ENCODE results near the gene NUP188. TPM values are rescaled to one million over a fixed set of nuclear protein-coding genes. Genes with fewer than 3 reads are reported as not detected.

NUP188 gene
- total RNA-seq, 1 donor = 30.0 TPM

DNA sequence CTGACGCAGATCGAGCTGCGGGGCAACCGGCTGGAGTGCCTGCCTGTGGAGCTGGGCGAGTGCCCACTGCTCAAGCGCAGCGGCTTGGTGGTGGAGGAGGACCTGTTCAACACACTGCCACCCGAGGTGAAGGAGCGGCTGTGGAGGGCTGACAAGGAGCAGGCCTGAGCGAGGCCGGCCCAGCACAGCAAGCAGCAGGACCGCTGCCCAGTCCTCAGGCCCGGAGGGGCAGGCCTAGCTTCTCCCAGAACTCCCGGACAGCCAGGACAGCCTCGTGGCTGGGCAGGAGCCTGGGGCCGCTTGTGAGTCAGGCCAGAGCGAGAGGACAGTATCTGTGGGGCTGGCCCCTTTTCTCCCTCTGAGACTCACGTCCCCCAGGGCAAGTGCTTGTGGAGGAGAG, 31.3 kb upstream of the NUP188 start:
- Histone ChIP-seq H3K4me3 (ENCODE audit: insufficient read depth, low read length) (no peak overlapping the region), H3K27me3 (ENCODE audit: insufficient read depth, low read length) (no peaks in the 10 kb centered on the region), H3K4me2 (ENCODE audit: insufficient read depth, low read length) (no peak overlapping the region), H3K4me1 (ENCODE audit: insufficient read depth, low read length) (peaks cover 43% of the 10 kb centered on the region), H4K20me1 (ENCODE audit: insufficient read depth, low read length) (no peaks in the 10 kb centered on the region), H3K27ac (ENCODE audit: low read depth, low read length) (peak overlapping the region; percentile 37), H2AFZ (ENCODE audit: low read length) (no peak overlapping the region), H3K36me3 (ENCODE audit: insufficient read depth, low read length) (peaks cover 32% of the 10 kb centered on the region), H3K79me2 (ENCODE audit: insufficient read depth, low read length) (peaks cover 47% of the 10 kb centered on the region), H3K9me3 (ENCODE audit: low read depth, low read length) (no peaks in the 10 kb centered on the region)
- DNase-seq (ENCODE audit: insufficient read length, low spot score, missing footprints) = peak; percentile 87
- TF ChIP-seq, protein P1, sequence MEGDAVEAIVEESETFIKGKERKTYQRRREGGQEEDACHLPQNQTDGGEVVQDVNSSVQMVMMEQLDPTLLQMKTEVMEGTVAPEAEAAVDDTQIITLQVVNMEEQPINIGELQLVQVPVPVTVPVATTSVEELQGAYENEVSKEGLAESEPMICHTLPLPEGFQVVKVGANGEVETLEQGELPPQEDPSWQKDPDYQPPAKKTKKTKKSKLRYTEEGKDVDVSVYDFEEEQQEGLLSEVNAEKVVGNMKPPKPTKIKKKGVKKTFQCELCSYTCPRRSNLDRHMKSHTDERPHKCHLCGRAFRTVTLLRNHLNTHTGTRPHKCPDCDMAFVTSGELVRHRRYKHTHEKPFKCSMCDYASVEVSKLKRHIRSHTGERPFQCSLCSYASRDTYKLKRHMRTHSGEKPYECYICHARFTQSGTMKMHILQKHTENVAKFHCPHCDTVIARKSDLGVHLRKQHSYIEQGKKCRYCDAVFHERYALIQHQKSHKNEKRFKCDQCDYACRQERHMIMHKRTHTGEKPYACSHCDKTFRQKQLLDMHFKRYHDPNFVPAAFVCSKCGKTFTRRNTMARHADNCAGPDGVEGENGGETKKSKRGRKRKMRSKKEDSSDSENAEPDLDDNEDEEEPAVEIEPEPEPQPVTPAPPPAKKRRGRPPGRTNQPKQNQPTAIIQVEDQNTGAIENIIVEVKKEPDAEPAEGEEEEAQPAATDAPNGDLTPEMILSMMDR (IDR thresholded peaks at IDR 0.05; ENCODE audit: extremely low read depth, low read depth, low read length) = no peak

DNA sequence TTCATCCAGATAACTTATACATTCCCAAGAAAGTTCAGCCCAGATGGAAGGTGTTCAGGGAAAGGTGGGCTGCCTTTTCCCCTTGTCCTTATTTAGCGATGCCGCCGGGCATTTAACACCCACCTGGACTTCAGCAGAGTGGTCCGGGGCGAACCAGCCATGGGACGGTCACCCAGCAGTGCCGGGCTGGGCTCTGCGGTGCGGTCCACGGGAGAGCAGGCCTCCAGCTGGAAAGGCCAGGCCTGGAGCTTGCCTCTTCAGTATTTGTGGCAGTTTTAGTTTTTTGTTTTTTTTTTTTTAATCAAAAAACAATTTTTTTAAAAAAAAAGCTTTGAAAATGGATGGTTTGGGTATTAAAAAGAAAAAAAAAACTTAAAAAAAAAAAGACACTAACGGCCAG, 30.8 kb upstream of the NUP188 start:
- TF ChIP-seq, protein P1 (IDR thresholded peaks at IDR 0.05; ENCODE audit: extremely low read depth, low read depth, low read length) = no peak
- H3K4me3 ChIP-seq (ENCODE audit: insufficient read depth, low read length) = no peak overlapping the region
- H2AFZ ChIP-seq (ENCODE audit: low read length) = no peak overlapping the region
- peaks cover 40% of the 10 kb centered on the region for H3K4me1 ChIP-seq (ENCODE audit: insufficient read depth, low read length)
- peaks cover 32% of the 10 kb centered on the region for H3K36me3 ChIP-seq (ENCODE audit: insufficient read depth, low read length)
- peaks cover 42% of the 10 kb centered on the region for H3K79me2 ChIP-seq (ENCODE audit: insufficient read depth, low read length)
- no peak overlapping the region for H3K4me2 ChIP-seq (ENCODE audit: insufficient read depth, low read length)
- H4K20me1 ChIP-seq (ENCODE audit: insufficient read depth, low read length) = no peaks in the 10 kb centered on the region
- H3K9me3 ChIP-seq (ENCODE audit: low read depth, low read length) = no peaks in the 10 kb centered on the region
- DNase-seq (ENCODE audit: insufficient read length, low spot score, missing footprints) = peak; percentile 72
- no peaks in the 10 kb centered on the region for H3K27me3 ChIP-seq (ENCODE audit: insufficient read depth, low read length)
- peak overlapping the region; percentile 63 for H3K27ac ChIP-seq (ENCODE audit: low read depth, low read length)

DNA sequence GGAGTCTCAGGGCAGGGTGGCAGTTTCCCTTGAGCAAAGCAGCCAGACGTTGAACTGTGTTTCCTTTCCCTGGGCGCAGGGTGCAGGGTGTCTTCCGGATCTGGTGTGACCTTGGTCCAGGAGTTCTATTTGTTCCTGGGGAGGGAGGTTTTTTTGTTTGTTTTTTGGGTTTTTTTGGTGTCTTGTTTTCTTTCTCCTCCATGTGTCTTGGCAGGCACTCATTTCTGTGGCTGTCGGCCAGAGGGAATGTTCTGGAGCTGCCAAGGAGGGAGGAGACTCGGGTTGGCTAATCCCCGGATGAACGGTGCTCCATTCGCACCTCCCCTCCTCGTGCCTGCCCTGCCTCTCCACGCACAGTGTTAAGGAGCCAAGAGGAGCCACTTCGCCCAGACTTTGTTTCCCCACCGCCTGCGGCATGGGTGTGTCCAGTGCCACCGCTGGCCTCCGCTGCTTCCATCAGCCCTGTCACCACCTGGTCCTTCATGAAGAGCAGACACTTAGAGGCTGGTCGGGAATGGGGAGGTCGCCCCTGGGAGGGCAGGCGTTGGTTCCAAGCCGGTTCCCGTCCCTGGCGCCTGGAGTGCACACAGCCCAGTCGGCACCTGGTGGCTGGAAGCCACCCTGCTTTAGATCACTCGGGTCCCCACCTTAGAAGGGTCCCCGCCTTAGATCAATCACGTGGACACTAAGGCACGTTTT, 30.2 kb upstream of the NUP188 start:
- no peak overlapping the region for H3K4me3 ChIP-seq (ENCODE audit: insufficient read depth, low read length)
- no peaks in the 10 kb centered on the region for H4K20me1 ChIP-seq (ENCODE audit: insufficient read depth, low read length)
- peak overlapping the region; percentile 63 for H3K27ac ChIP-seq (ENCODE audit: low read depth, low read length)
- DNase-seq (ENCODE audit: insufficient read length, low spot score, missing footprints) = peak; percentile 95
- peaks cover 32% of the 10 kb centered on the region for H3K36me3 ChIP-seq (ENCODE audit: insufficient read depth, low read length)
- no peak overlapping the region for H3K4me2 ChIP-seq (ENCODE audit: insufficient read depth, low read length)
- H2AFZ ChIP-seq (ENCODE audit: low read length) = no peak overlapping the region
- H3K79me2 ChIP-seq (ENCODE audit: insufficient read depth, low read length) = peaks cover 36% of the 10 kb centered on the region
- no peaks in the 10 kb centered on the region for H3K27me3 ChIP-seq (ENCODE audit: insufficient read depth, low read length)
- TF ChIP-seq, protein P1 (IDR thresholded peaks at IDR 0.05; ENCODE audit: extremely low read depth, low read depth, low read length) = no peak
- H3K9me3 ChIP-seq (ENCODE audit: low read depth, low read length) = no peaks in the 10 kb centered on the region
- peaks cover 39% of the 10 kb centered on the region for H3K4me1 ChIP-seq (ENCODE audit: insufficient read depth, low read length)

DNA sequence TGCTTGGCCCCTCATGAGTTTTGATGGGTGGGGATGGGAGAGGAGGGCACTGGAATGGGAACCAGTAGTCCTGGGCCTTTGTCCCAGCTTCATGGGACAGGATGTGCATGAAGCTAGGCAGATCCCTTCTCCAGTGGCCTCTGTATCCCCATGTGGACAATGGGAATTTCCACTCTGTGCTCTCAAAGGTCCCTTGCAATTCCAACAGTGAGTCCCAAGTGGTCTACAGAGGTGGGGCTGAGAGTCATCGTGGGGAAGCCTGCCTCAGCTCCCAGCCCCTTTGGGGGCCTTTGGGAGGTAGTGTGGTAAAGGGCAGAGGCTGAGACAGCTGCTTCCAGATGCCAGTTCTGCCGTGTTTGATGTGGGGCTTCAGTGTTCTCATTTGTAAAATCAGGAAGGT, 28.6 kb upstream of the NUP188 start:
- Histone ChIP-seq H3K27me3 (ENCODE audit: insufficient read depth, low read length) (no peaks in the 10 kb centered on the region), H3K4me3 (ENCODE audit: insufficient read depth, low read length) (no peak overlapping the region), H3K27ac (ENCODE audit: low read depth, low read length) (no peak overlapping the region), H4K20me1 (ENCODE audit: insufficient read depth, low read length) (no peaks in the 10 kb centered on the region), H3K36me3 (ENCODE audit: insufficient read depth, low read length) (peaks cover 32% of the 10 kb centered on the region), H3K4me2 (ENCODE audit: insufficient read depth, low read length) (no peak overlapping the region), H2AFZ (ENCODE audit: low read length) (no peak overlapping the region), H3K4me1 (ENCODE audit: insufficient read depth, low read length) (peaks cover 24% of the 10 kb centered on the region), H3K9me3 (ENCODE audit: low read depth, low read length) (no peaks in the 10 kb centered on the region), H3K79me2 (ENCODE audit: insufficient read depth, low read length) (peaks cover 21% of the 10 kb centered on the region)
- TF ChIP-seq, protein P1 (IDR thresholded peaks at IDR 0.05; ENCODE audit: extremely low read depth, low read depth, low read length) = no peak
- peak; percentile 55 for DNase-seq (ENCODE audit: insufficient read length, low spot score, missing footprints)

Data from osteoblast (primary cell).